ENCODE data around the gene TMEM178B. TPM values are rescaled to one million over a fixed set of nuclear protein-coding genes. Genes with fewer than 3 reads are reported as not detected.

TMEM178B gene
- total and polyA plus RNA-seq, 2 of the 4 experiments (the other 2 are of a cell fraction): under 0.01 to 0.05 TPM

GRCh38 chr7:141515941-141516340, 442.1 kb downstream of the TMEM178B start:
- DNase-seq (no peak), ATAC-seq (ENCODE audit: low read depth) (no peak)
- no peak overlapping the region for H2AK9ac ChIP-seq (replicated peaks; ENCODE audit: low read depth, low read length, poor library complexity)
- H3K4me3 ChIP-seq (ENCODE audit: insufficient read depth, low read depth, low read length): no peak overlapping the region
- no peak overlapping the region for H2AK5ac ChIP-seq (ENCODE audit: low read depth, low read length)
- H3K18ac ChIP-seq (ENCODE audit: low read depth, low read length): no peak overlapping the region
- H4K20me1 ChIP-seq (ENCODE audit: insufficient read depth, low read length): no peaks in the 10 kb centered on the region
- H3K56ac ChIP-seq (ENCODE audit: extremely low read depth, insufficient read depth, low read length): no peak overlapping the region
- H3K9me3 ChIP-seq (ENCODE audit: control insufficient read depth, insufficient read depth, low read length): no peaks in the 10 kb centered on the region
- intact Hi-C loops (cut with micrococcal nuclease): no loop called here
- CTCF ChIA-PET: no interaction called here
- dilution Hi-C loops (cut with HindIII; ENCODE audit: low sequenced_read_pairs, unreplicated experiment): no loop called here
- H4K8ac ChIP-seq (ENCODE audit: low read depth in 2 of 2, low read length in 2 of 2): no peak overlapping the region
- no peak for TF ChIP-seq MAZ (IDR thresholded peaks at IDR 0.05; ENCODE audit: borderline replicate concordance, low read depth, low read length)
- TF ChIP-seq MAFK (IDR thresholded peaks at IDR 0.05; ENCODE audit: low read depth, low read length): no peak
- no peaks in the 10 kb centered on the region for H3K9me1 ChIP-seq (ENCODE audit: insufficient read depth, low read length)
- H3K9ac ChIP-seq (ENCODE audit: low read depth, low read length): no peak overlapping the region
- no TSS peak for BruUV-seq (replicated peaks)
- no peaks in the 10 kb centered on the region for H3K36me3 ChIP-seq (ENCODE audit: control insufficient read depth, insufficient read depth, low read length)
- H2BK120ac ChIP-seq (ENCODE audit: low read depth, low read length): no peak overlapping the region
- no CpG with 5 or more reads among the region's 4 CpGs for WGBS, 2 experiments (ENCODE audit: extremely low coverage in 2 of 2, insufficient read length in 1 of 2)
- peaks cover 14% of the 10 kb centered on the region for H3K27me3 ChIP-seq (ENCODE audit: control insufficient read depth, insufficient read depth, low read length)
- no peaks in the 10 kb centered on the region for H3K79me1 ChIP-seq (ENCODE audit: low read depth in 1 of 2, low read length in 2 of 2)
- no peak overlapping the region for H4K5ac ChIP-seq (ENCODE audit: low read depth, low read length)
- no peak overlapping the region for H3K27ac ChIP-seq (ENCODE audit: insufficient read depth, low read length)
- in situ Hi-C loops (cut with MboI; ENCODE audit: low sequenced_read_pairs): no loop called here
- H2BK5ac ChIP-seq (ENCODE audit: low read depth, low read length, poor library complexity, severe bottlenecking): no peak overlapping the region
- no peak overlapping the region for H3K4ac ChIP-seq (ENCODE audit: low read depth, low read length)
- no peak overlapping the region for H4K91ac ChIP-seq (ENCODE audit: insufficient read depth, low read depth, low read length)
- no peak overlapping the region for H2BK15ac ChIP-seq (ENCODE audit: low read depth, low read length)
- H2AFZ ChIP-seq (replicated peaks; ENCODE audit: low read length, poor library complexity): no peak overlapping the region
- no peak overlapping the region for H3K23ac ChIP-seq (ENCODE audit: low read depth, low read length)
- POLR2A ChIA-PET (ENCODE audit: unreplicated experiment): no interaction called here
- no peak overlapping the region for H3K14ac ChIP-seq (replicated peaks; ENCODE audit: low read depth, low read length)
- no peaks in the 10 kb centered on the region for H3K4me1 ChIP-seq (ENCODE audit: control insufficient read depth, insufficient read depth, low read length)
- H3K4me2 ChIP-seq (ENCODE audit: low read depth, low read length): no peak overlapping the region
- H2BK20ac ChIP-seq (ENCODE audit: low read depth, low read length): no peak overlapping the region

Data from IMR-90 (cell line).